ENCODE results near the gene CPT1A. TPM values are rescaled to one million over a fixed set of nuclear protein-coding genes. Genes with fewer than 3 reads are reported as not detected.

CPT1A gene
- total RNA-seq, 4 donors from 2014 or later, result 80.6 to 372 (median 118) TPM

DNA sequence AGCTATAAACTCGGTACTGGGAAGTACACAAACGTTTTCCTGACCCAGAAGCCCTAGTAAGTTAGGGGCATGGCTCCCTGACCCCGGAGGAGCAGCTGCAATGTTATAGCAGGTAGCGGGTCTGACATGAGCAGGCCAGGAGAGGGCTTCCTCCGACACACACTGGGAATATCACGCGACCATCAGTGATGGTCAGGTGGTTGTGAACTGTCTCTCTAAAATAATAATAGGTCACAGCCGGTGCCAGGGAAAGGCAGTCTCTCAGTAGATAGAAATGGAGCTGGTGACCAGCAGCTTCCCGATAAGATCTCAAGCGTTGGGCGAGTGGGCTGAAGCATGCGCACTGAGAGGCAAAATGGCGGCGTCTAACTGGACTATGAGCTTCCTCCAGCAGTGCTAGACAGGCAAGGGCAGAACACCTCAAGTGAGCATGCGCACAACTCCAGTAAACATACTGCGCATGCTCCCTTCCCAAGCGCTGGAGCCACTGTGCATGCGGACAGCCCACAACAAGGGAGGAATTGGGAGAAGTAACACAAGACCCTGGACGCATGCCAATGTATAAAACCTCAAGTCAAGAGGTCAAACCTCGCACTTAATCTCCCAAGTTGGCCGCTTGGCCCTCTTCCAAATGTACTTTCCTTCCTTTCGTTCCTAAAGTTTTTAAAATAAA is 68.1 kb downstream of the CPT1A start:
- TF ChIP-seq POLR2A (IDR thresholded peaks at IDR 0.05), result no peak
- TF ChIP-seq, protein P1, sequence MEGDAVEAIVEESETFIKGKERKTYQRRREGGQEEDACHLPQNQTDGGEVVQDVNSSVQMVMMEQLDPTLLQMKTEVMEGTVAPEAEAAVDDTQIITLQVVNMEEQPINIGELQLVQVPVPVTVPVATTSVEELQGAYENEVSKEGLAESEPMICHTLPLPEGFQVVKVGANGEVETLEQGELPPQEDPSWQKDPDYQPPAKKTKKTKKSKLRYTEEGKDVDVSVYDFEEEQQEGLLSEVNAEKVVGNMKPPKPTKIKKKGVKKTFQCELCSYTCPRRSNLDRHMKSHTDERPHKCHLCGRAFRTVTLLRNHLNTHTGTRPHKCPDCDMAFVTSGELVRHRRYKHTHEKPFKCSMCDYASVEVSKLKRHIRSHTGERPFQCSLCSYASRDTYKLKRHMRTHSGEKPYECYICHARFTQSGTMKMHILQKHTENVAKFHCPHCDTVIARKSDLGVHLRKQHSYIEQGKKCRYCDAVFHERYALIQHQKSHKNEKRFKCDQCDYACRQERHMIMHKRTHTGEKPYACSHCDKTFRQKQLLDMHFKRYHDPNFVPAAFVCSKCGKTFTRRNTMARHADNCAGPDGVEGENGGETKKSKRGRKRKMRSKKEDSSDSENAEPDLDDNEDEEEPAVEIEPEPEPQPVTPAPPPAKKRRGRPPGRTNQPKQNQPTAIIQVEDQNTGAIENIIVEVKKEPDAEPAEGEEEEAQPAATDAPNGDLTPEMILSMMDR (IDR thresholded peaks at IDR 0.05), result no peak
- peaks cover 0 to 98% (median 0%) of the 10 kb centered on the region in 3 donors for H3K36me3 ChIP-seq
- no peaks in the 10 kb centered on the region for H3K4me1 ChIP-seq
- no peak overlapping the region for H3K27ac ChIP-seq
- no peaks in the 10 kb centered on the region for H3K27me3 ChIP-seq
- H3K9me3 ChIP-seq, result no peaks in the 10 kb centered on the region
- no peak for DNase-seq
- no peak overlapping the region for H3K4me3 ChIP-seq

DNA sequence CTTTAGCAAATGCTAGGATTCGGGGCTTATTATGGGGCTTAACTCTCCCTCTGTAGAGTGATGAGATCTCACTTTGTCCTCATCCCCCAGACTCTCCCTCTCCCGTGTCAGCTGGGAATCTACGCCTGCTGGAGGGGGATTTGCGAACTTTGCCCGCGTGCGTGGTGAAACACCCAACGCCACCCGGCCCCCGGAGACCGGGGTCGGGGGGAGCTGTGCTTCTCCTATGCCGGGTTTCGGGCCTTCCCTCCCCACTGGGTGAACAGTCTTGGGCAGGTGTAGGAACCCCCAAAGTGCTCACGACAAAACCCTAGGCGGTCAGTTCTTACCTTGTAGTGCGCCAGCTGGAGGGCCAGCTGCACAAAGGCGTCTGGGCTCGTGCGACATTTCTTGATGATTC is 68.8 kb downstream of the CPT1A start:
- DNase-seq, result no peak
- Histone ChIP-seq H3K9me3 (no peaks in the 10 kb centered on the region), H3K4me3 (no peak overlapping the region), H3K4me1 (no peaks in the 10 kb centered on the region), H3K27me3 (no peaks in the 10 kb centered on the region), H3K36me3 (peaks cover 0 to 98% (median 0%) of the 10 kb centered on the region in 3 donors), H3K27ac (no peak overlapping the region)
- TF ChIP-seq, protein P1 (IDR thresholded peaks at IDR 0.05), result no peak
- TF ChIP-seq POLR2A (IDR thresholded peaks at IDR 0.05), result no peak

DNA sequence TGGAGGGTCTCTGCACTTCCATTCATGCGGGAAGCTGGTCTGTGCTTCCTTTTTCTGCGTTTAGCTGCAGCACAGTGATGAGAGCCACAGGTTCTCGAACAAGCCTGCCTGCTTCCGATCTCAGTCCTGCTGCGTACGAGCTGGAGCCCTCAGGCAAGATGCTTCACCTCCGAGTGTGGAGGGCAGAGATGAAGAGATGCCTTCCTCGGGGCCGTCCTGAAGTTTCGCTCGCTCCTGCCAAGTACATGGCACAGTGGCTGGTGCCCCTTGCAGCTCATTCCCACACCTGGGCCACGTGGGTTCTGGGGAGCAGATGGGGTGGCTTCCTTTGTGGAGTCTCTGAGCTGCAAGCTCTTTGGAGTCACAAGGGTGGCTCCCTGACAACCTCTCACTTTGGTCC is 70.9 kb downstream of the CPT1A start:
- H3K9me3 ChIP-seq, result no peaks in the 10 kb centered on the region
- DNase-seq, result no peak
- no peaks in the 10 kb centered on the region for H3K27me3 ChIP-seq
- peaks cover 0 to 88% (median 0%) of the 10 kb centered on the region in 3 donors for H3K36me3 ChIP-seq
- TF ChIP-seq, protein P1 (IDR thresholded peaks at IDR 0.05), result no peak
- no peak for TF ChIP-seq POLR2A (IDR thresholded peaks at IDR 0.05)
- no peaks in the 10 kb centered on the region for H3K4me1 ChIP-seq
- H3K4me3 ChIP-seq, result no peak overlapping the region
- no peak overlapping the region for H3K27ac ChIP-seq

DNA sequence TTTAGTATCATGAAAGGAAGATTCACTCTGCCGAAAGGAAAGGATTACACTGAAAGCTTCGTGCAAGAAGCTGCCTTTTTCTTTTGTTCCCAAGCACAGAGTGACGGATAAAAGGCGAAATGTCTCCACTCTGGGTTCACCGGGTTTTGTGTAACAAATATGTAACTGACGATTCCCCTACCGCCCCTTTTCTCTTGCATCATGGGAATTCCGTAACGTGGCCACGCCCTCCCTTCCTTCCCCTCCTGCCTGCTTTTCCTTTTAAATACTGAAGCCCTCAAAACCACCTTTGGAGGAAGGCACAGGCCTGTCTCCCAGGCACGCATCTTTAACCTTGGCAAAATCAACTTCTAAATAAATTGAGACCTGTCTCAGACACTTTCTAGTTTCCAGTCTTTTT is 74.0 kb downstream of the CPT1A start:
- TF ChIP-seq POLR2A (IDR thresholded peaks at IDR 0.05), result no peak
- TF ChIP-seq, protein P1 (IDR thresholded peaks at IDR 0.05), result no peak
- Histone ChIP-seq H3K27me3 (no peaks in the 10 kb centered on the region), H3K9me3 (no peaks in the 10 kb centered on the region), H3K36me3 (peaks cover 0 to 83% (median 0%) of the 10 kb centered on the region in 3 donors), H3K4me3 (no peak overlapping the region), H3K4me1 (no peaks in the 10 kb centered on the region), H3K27ac (no peak overlapping the region)
- no peak for DNase-seq

DNA sequence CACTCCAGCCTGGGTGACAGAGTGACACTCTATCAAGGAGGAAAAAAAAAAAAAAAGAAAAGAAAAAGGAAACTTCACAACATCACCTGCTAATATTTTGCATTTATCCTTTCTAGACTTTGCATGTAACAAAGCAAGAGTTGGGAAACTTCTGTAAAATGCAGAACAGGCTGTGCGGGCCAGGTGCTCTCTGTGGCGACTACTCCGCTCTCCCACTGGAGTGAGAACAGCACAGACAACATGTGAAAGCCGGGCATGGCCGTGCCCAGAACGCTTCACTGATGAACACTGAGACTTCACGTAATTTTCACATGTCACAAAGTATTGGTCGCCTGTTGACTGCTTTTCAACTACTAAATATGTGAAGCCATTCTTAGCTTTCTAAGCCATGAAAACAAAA is 74.9 kb downstream of the CPT1A start:
- Histone ChIP-seq H3K4me3 (no peak overlapping the region), H3K27me3 (no peaks in the 10 kb centered on the region), H3K4me1 (no peaks in the 10 kb centered on the region), H3K9me3 (no peaks in the 10 kb centered on the region), H3K27ac (no peak overlapping the region), H3K36me3 (peaks cover 0 to 83% (median 0%) of the 10 kb centered on the region in 3 donors)
- no peak for DNase-seq
- TF ChIP-seq, protein P1 (IDR thresholded peaks at IDR 0.05), result no peak
- no peak for TF ChIP-seq POLR2A (IDR thresholded peaks at IDR 0.05)

Measured in Peyer's patch (tissue), 4 donors.